ENCODE measurements around the gene CTSF. TPM values are rescaled to one million over a fixed set of nuclear protein-coding genes. Genes with fewer than 3 reads are reported as not detected.
"Not testable (repeated sequence)": the region's sequence is repeated elsewhere in the genome, so short reads cannot be mapped to it uniquely, and the experiment has no call there.

The CTSF gene
- total RNA-seq, 1 experiment from 2014 or later = 28.9 TPM

DNA sequence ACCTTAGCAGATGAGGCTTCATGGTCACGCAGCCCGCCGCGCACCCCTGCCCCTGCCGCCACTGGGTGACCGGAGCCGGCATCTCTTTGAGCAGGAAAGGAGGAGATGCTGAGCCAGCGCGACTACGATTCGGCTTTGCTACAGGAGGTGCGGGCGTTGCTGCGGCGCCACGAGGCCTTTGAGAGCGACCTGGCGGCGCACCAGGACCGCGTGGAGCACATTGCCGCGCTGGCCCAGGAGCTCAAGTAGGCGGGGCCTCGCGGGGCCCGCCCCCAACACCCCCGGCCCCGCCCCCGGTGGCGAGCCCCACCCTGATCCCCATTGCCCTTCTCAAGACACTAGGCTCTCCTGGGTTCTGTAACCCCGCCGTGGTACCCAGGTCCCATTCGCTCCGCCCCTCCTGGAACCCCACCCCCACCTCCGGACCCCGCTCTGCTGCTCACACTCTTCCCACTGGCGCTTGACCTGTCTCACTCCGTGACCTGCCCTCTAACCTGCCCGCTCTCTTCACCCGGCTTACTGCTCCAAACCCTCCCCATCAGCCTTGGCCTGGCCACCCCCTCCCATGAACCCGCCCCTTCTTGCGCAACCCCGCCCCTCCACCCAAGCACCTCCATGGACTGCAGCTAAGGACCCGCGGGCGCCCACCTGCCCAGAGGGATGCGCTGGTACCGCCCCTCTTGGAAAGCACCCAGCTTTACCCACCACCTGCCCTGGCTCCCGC lies 9.1 kb downstream of the CTSF start:
- DNase-seq (ENCODE audit: low read depth) = no peak

DNA sequence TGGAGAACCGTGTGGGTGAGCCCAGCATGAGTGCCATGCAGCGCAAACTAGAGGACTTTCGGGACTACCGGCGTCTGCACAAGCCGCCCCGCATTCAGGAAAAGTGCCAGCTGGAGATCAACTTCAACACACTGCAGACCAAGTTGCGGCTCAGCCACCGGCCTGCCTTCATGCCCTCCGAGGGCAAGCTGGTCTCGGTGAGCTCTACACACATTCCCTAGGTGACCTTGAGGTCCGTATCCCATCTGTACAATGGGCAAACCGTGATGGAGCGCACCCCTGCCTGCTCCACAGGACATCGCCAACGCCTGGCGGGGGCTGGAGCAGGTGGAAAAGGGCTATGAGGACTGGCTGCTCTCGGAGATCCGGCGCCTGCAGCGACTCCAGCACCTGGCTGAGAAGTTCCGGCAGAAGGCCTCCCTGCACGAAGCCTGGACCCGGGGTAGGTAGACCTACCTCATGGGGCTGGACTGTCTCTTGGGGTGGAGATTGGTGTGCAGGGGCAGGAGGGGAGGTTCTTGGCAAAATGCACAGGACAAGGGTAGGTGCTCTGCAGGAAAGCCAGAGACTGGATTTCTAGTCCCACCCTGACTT lies 10.6 kb downstream of the CTSF start:
- no peak for DNase-seq (ENCODE audit: low read depth)

DNA sequence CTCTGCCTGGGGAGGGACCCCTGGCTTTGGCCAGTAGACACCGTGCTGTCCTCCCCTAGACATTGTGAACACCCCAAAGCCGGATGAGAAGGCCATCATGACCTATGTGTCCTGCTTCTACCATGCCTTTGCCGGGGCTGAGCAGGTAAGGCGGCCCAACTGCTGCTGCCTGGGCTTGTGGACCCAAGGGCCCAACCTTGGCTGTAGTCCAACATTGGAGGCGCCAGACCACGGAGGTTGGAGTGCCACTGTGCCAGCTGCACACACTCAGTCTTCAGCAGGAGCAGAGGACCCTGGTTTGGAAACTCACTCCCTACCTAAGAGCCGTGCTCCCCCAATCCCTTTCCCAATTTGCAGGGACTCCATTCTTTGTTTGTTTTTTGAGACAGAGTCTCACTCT lies 12.3 kb downstream of the CTSF start:
- no peak for DNase-seq (ENCODE audit: low read depth)

DNA sequence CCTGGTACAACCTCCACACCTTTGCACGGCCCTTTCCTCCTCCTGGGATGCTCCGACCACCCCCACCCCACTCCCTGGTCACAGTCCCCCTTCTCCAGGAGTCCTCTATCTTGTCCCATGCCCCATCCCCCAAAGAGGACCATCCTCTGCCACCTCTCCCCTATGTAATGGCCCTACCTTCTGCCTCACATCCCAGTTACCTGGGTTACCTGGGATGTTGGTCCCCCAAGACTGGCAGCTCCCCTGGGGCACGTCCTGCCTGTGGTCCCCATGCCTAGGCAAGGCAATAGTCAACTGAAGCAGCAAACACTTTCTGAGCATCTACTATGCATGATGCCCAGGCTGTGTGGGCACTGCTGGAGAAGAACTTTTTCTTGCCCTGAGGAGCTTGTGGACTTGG lies 13.0 kb downstream of the CTSF start:
- no peak for DNase-seq (ENCODE audit: low read depth)

DNA sequence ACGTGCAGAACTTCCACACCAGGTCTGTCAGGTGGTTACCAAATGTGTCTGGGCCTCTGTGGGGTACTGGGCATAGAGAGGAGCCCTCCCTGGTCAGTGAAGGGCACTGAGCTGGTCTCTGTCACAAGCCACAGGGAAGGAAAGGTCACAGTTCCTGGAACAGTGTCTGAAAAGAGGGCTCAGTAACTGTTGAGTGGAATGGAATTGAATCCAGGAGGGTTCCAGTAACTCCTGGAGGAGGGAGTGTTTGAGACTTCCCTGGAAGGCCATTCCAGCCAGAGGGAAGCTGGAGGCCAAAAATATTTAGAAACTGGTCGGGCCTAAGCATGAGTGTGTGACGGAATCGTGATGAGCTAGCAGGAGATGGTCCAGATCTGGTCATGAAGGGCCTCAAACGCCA lies 13.8 kb downstream of the CTSF start:
- DNase-seq (ENCODE audit: low read depth) = no peak

DNA sequence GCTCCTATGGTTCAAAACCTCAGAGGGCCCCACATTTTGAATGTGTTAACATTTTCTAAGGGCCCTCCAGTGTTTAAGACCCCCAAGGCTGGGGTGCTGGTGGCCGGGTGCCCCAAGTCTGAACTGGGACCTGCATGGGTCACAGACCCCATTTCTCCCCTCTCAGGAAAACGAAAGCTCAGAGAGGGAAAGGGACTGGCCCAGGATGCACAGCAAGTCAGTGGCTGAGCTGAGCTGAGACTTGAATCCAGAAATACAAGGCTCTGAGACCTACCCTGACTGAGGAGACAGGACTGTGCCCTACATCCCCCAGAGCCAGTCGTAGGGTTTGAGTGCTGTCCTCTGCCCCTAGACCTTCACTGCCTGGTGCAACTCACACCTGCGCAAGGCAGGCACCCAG lies 17.5 kb downstream of the CTSF start:
- DNase-seq (ENCODE audit: low read depth) = no peak

DNA sequence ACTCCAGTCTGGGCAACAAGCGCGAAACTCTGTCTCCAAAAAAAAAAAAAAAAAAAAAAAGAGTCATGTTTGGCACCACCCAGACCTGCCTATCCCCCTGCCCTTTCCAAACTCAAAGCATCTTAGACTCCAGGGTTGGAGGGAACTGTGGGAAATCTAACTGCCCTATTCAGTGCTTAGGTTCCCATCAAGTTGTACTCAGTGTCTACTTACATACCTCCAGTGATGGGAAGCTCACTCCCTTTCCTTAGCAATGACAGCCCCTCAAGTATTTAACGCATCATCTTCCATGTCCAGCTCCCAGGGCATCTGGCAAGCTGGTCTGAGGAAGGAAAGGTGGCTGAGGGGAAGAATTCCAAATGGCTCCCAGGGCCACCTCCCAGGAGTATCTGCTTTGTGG lies 18.7 kb downstream of the CTSF start:
- no peak for DNase-seq (ENCODE audit: low read depth)

DNA sequence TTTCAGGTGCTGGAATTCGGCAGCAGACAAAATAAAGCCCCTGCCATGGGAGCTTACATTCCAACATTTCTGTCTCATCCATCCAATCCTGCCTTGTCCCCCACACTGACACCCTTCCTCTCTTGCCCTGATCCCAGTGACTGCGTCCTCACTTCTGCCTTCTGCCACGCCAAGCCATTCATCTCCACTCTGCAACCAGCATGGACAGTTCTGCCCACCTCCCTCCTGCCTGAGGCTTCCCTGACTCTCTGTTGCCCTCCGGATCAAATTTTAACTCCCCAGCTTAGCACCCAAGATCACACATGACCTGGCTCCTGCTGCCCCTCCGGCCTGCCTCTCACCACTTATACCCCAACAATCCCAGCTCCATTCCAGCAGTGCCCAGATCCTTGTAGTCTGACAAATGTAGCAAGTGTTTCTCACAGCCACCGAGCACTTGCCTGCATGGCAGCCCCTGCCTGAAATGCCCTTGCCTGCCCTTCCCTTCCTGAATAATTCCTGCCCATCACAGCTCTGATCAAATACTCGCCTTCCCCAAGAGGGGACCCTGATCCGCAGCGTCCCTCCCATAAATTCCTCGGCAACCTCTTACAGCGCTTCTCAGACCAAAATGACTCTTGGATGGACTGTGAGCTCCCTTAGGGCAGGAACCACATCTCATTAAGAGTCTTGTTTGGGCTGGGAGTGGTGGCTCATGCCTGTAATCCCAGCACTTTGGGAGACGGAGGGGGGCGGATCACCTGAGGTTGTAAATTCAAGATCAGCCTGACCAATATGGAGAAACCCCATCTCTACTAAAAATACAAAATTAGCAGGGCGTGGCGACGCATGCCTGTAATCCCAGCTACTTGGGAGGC lies 19.4 kb downstream of the CTSF start:
- DNase-seq (ENCODE audit: low read depth) = no peak

DNA sequence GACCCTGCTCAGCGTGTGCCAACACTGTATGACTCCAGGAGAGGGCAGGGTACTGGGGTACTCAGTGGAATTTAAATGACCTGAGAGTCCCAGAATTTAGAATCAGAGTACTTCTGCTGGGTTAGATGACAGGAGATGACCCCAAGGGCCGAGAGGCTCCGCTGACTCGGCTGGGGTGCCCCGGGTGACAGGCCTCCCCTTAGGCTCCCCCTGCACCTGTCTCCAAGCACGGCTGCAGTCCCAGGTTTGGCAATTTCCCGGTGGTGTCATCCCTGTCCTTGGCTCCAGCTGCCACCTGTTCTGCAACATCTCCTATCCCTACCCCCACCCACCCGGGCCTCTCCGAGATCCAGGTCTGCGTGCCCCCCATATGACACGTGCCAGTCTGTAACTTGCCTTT lies 20.4 kb downstream of the CTSF start:
- no peak for DNase-seq (ENCODE audit: low read depth)

DNA sequence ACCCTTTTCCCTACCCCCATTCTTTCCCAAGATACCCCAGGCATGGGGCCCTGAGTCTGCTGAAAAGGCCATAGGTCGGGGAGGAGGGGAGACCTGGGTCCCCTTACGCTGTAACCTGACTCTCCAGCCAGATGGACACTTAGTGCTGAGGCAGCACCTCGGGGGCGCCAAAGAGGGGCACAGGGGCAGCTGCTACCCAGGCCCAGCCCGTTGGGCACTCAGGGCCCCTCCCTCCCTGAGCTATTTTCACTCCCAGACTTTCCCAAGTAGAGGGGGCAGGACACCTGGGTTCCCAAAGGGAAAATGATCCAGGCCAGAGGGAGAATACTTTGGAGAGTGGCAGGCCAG lies 20.8 kb downstream of the CTSF start:
- no peak for DNase-seq (ENCODE audit: low read depth)

DNA sequence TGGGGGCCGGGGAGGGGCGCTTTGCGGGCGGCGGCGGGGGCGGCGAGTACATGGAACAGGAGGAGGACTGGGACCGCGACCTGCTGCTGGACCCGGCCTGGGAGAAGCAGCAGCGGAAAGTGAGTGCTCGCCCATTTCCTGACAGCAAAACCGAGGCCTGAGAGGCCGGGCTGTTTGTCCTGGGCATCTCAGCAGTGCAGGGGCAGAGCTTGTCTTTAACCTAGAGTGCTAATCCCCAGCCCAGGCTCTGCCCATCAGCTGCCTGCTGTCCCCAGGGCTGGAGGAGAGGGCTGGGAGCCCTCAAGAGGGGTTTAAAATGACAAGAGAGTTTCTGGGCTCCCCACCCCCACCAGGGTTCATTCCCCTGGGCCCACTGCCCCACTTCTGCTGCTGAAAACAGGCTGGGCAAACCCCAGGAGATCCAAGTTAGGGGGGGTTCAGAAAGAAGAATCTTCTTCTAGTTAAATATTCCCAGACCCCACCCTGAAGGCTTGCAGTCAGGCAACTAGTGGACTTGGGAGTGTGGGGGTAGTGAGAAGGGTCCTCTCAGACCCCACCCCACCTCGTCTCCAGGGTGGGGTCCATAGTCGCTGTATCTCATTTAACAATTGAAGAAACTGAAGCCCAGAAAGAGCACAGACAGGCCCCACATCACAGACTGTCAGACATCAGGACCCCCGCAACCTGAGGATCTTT lies 21.3 kb downstream of the CTSF start:
- no peak for DNase-seq (ENCODE audit: low read depth)

DNA sequence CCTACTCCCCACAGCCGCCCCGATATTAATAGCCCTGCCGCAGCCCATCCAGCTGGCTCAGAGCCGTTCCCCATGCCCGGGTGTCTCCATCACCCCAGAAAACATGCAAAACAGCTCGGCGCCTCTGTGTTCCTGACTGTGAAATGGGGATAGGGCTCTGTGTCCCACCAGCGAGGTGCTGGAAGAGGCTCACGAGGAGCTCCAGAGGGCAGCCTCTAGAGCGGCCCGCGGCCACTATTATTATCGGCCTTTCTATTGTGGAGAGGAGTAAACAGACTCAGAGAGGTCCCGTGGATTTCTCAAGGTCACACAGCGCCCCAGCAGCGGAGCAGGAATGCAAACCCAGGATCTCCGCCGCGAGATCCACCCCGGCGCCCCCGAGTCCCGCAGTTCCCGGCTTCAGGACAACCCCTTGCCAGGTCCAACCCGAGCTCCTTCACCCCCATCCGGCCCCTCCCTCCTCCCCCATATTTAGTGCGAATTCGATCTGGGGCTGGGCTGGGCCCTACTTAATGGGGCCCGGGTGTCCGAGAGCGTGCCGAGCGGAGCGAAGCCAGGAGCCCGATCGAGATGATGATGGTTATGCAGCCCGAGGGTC lies 21.9 kb downstream of the CTSF start, which contains the start of gene ACTN3:
Gene ACTN3 (plus strand): TSS at position 536 of the 598 bp plus-strand sequence. CDS start 35 bp downstream, at position 571.
- no peak for DNase-seq (ENCODE audit: low read depth)

DNA sequence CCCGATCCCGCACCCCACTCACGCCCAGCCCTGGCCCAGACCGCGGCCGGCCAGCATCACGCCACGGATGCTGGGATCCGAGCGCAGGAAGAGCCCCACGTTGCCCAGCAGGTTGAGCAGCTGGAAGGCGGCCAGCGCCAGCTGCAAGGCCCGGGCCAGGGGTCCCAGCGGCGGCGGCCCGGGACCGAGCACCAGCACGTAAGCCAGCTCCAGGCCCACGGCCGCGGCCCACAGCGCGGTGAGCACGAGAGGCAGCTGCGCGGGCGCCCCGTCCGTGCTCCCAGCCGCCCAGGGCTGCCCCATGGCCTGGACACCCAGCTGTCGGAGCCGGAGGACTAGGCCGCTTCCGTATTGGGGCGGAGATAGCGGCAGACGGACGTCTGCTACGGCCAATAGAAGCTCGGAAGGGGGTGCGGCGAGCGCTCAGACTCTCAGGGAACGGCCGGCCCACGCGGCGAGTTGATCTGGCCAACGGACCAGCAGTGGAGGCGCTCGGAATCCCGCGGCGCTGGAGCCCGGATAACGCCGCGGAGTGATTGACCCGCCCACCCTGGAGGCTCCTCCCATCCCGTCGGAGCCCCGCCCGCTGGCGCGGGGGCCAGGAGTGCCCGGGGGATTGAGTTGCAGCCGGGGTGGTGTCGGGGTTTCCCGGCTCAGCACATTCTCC lies 22.6 kb downstream of the CTSF start, which contains the start of gene ZDHHC24:
Gene ZDHHC24 (minus strand): TSS at position 348 of the 667 bp plus-strand sequence. CDS start 45 bp downstream, at position 303.
- DNase-seq (ENCODE audit: low read depth) = peak; percentile 97

DNA sequence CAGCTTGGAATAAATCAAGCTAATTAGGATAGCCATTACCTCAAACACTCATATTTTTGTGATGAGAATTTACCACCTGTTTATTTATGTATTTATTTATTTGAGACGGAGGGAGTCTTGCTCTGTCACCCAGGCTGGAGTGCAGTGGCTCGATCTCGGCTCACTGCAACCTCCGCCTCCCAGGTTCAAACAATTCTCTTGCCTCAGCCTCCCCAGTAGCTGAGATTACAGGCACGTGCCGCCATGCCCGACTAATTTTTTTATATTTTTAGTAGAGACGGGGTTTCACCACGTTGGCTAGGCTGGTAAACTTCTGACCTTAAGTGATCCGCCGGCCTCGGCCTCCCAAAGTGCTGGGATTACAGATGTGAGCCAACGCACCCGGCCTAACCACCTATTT lies 23.5 kb downstream of the CTSF start:
- DNase-seq (ENCODE audit: low read depth) = not testable (repeated sequence)

DNA sequence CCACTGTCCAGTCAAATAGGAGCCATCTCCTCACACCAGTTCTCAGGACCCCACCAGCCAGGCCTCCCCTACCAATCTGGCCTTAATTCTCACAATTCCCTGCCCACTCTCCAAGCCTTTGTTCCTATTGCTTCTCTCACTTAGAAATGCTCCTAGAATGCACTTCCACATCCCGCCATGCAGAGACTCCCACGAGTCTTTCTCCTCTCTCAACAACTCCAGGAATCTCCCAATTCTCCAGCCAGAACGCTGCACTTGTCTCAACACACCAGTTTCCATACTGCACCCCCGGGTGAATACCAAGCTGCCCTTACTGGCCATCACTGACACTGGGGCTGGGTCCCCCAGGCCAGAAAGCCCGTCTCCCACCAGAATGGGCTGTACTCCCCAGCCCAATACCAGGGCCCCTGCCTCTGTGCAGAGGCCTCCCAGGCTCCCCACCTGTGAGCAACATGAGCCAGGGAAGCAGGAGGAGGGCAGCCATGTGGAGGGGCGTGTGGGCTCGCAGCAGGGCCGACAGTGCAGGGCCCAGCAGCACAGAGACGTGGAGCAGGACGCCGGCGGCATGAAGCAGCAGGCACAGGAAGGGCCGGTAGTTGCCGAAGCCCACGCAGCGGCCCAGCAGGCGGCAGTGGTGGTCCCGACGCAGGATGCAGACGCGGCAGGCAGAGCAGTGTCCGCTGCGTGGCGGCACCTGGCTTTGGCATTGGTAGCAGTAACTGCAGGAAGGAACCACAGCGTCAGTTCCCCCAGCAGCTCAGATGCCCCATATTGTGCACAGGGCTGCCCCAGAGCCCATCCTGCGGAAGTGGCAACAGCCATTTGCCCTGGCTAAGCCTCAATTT lies 24.9 kb downstream of the CTSF start:
- no peak for DNase-seq (ENCODE audit: low read depth)

DNA sequence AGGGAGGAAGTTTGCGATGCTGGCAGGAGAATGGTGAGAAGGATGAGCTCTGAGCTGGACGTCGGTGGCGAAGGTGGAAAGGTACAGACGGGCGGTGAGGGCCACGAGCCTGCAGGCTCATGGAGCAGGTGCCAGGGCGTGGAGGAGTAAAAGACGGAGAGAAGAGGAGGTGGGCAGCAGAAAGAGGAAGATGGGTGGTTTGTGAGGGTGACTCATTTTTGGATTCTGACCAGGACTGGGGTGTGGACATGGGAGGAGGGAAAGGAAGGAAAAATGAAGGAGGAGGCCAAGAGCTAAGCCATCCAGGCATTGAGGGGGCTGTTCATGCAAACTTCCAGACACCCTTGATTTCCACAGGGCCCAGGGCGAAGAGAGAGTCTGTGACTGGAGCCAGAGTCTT lies 26.0 kb downstream of the CTSF start:
- no peak for DNase-seq (ENCODE audit: low read depth)

DNA sequence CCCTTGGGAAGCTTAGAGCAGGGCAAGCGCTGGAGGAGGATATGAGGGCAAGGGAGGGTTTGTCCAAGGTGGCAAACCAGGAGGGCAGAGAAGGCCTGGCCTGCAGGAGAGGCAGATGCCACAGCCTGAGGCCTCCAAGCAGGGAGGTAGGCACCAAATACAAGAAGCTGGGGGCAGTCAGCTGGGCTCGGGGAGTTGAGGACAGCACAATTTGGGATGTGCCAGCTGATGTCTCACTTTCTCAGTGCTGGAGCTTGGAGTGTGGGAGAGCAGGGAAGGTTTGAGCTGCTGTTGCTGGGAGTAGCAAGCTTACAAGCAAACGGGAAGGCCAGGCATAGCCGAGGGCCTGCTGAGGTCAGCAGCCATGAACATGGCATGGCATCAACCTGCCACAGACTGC lies 26.5 kb downstream of the CTSF start:
- DNase-seq (ENCODE audit: low read depth) = no peak

DNA sequence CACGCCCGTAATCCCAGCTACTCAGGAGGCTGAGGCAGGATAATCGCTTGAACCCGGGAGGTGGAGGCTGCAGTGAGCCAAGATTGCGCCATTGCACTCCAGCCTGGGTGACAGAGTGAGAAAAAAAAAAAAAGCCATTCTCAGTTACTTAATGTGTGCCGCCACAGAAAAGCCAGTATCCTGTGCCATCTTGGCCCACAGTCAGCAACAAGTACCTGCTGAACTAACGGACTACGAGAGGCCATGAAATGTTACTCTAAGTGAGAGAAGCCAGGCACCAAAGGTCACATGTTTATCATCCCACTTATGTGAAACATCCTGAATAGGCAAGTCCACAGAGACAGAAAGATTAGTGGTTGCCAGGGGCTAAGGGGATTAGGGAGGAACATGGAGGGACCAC lies 27.8 kb downstream of the CTSF start:
- not testable (repeated sequence) for DNase-seq (ENCODE audit: low read depth)

DNA sequence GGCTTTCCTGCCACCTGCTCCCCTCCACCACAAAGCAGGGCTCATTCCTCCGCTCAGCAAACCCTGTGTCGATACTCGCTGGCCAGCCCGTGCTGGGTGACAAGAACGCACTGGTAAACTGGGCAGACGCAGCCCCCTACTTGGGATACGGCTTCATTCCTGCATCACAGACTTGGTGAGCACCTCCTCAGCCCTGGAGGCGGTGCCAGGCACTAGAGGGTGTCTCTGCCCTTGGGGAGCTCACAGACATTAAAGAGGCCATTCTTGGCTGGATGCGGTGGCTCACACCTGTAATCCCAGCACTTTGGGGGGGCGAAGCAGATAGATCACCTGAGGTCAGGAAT lies 28.6 kb downstream of the CTSF start:
- no peak for DNase-seq (ENCODE audit: low read depth)

Measured in LHCN-M2 (cell line).